GM21723 (cell line): ENCODE measurements around the gene CISH.

Experiments used
- ATAC-seq: cut with Tn5 transposase; IDR thresholded peaks from one replicate; pipeline ENCODE4 v1.9.1; 2021; ENCODE audit warnings: mild to moderate bottlenecking, moderate library complexity; ENCODE audit not compliant: unreplicated experiment

Gene CISH

GRCh38 chr3:50611464-50612233 lies at the start of gene CISH:
TSS of gene CISH (minus strand) at chr3:50611774. CDS start at chr3:50611650, 124 bp downstream.
- peak; percentile 76 for ATAC-seq

- ATAC-seq: no peak
Observed at GRCh38 chr3:50660386-50660785, 48.8 kb upstream of the CISH start.

- no peak for ATAC-seq
Observed at GRCh38 chr3:50658831-50659230, 47.3 kb upstream of the CISH start.

- no peak for ATAC-seq
Observed at GRCh38 chr3:50658416-50658815, 46.8 kb upstream of the CISH start.

- ATAC-seq: no peak
Observed at GRCh38 chr3:50657816-50658215, 46.2 kb upstream of the CISH start.

- no peak for ATAC-seq
Observed at GRCh38 chr3:50657407-50657806, 45.8 kb upstream of the CISH start.

GRCh38 chr3:50656417-50657195 lies 45.0 kb upstream of the CISH start:
- no peak for ATAC-seq

GRCh38 chr3:50655009-50655830 lies 43.6 kb upstream of the CISH start:
- ATAC-seq: no peak

- ATAC-seq: no peak
Observed at GRCh38 chr3:50653937-50654595, 42.5 kb upstream of the CISH start.

GRCh38 chr3:50652709-50653108 lies 41.1 kb upstream of the CISH start:
- no peak for ATAC-seq

- ATAC-seq: no peak
Observed at GRCh38 chr3:50651920-50652529, 40.5 kb upstream of the CISH start.

GRCh38 chr3:50651445-50651844 lies 39.9 kb upstream of the CISH start:
- ATAC-seq: no peak

- ATAC-seq: no peak
Observed at GRCh38 chr3:50650018-50650417, 38.4 kb upstream of the CISH start.

- no peak for ATAC-seq
Observed at GRCh38 chr3:50649451-50649931, 37.9 kb upstream of the CISH start.

GRCh38 chr3:50648944-50649343 lies 37.4 kb upstream of the CISH start:
- ATAC-seq: no peak

- no peak for ATAC-seq
Observed at GRCh38 chr3:50648313-50648712, 36.7 kb upstream of the CISH start.

- ATAC-seq: no peak
Observed at GRCh38 chr3:50645378-50645777, 33.8 kb upstream of the CISH start.

GRCh38 chr3:50644561-50644960 lies 33.0 kb upstream of the CISH start:
- no peak for ATAC-seq

GRCh38 chr3:50642382-50642781 lies 30.8 kb upstream of the CISH start:
- no peak for ATAC-seq

- no peak for ATAC-seq
Observed at GRCh38 chr3:50639055-50639494, 27.5 kb upstream of the CISH start.
